IgD-negative memory B cell (primary cell): Measurements from ENCODE around the gene SSH2. TPM values are rescaled to one million over a fixed set of nuclear protein-coding genes. Genes with fewer than 3 reads are reported as not detected.
"Not testable (repeated sequence)": the region's sequence is repeated elsewhere in the genome, so short reads cannot be mapped to it uniquely, and the experiment has no call there.

Experiments used
- H3K27ac Mint-ChIP-seq, 3 donors: one replicate each; pipeline ENCODE4 v1.8.0; 2020 to 2022; ENCODE audit warnings: mild to moderate bottlenecking in 3 of 3, mixed read lengths in 3 of 3, moderate library complexity in 1 of 3
- H3K27me3 Mint-ChIP-seq: one replicate; pipeline ENCODE4 v1.8.0; 2021; ENCODE audit warnings: mixed read lengths
- H3K36me3 Mint-ChIP-seq: one replicate; pipeline ENCODE4 v1.8.0; 2020; ENCODE audit warnings: mild to moderate bottlenecking, mixed read lengths
- H3K4me1 Mint-ChIP-seq, 3 donors: one replicate each; pipeline ENCODE4 v1.8.0; 2020 to 2022; ENCODE audit warnings: mixed read lengths in 3 of 3, mild to moderate bottlenecking in 1 of 3
- H3K4me3 Mint-ChIP-seq, 4 donors: one replicate each; pipeline ENCODE4 v1.8.0; 2020 to 2022; ENCODE audit warnings: mild to moderate bottlenecking in 4 of 4, mixed read lengths in 4 of 4, moderate library complexity in 3 of 4
- H3K9me3 Mint-ChIP-seq, 3 donors: one replicate each; pipeline ENCODE4 v1.8.0; 2020 to 2021; ENCODE audit warnings: mixed read lengths in 3 of 3, mild to moderate bottlenecking in 1 of 3
- polyA plus RNA-seq: library from polyadenylated mRNA; unstranded; fragments of 300-500 nt; fragmentation: Illumina TruSeq; gene quantifications from one replicate; pipeline ENCODE4 v1.2.3, GENCODE V29; 2021

The SSH2 gene
- polyA plus RNA-seq, 1 donor from 2014 or later: 51.6 TPM

DNA sequence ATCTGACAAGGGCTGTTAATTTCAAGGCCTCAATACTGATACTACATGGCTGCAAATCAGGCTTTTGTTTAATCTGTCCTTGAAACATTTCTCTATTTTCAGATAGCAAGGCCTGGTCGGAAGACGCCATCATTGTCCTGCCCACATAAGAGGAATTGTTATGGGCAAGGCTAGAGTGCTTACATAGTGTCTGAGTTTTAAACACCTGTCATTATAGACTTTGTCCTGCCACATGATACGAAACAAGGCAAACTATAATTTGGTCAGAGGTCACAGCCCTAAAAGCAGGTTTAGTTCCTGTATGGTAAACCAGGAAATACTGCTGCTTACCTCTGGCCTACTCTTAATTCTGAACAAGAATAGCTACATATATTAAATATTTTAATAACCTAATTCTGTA lies 104.4 kb downstream of the SSH2 start:
- Mint-ChIP-seq H3K4me3 (no peak overlapping the region), H3K27me3 (no peaks in the 10 kb centered on the region), H3K27ac (no peak overlapping the region), H3K36me3 (no peaks in the 10 kb centered on the region), H3K4me1 (peaks cover 2 to 7% (median 4%) of the 10 kb centered on the region in 3 donors), H3K9me3 (no peaks in the 10 kb centered on the region)

DNA sequence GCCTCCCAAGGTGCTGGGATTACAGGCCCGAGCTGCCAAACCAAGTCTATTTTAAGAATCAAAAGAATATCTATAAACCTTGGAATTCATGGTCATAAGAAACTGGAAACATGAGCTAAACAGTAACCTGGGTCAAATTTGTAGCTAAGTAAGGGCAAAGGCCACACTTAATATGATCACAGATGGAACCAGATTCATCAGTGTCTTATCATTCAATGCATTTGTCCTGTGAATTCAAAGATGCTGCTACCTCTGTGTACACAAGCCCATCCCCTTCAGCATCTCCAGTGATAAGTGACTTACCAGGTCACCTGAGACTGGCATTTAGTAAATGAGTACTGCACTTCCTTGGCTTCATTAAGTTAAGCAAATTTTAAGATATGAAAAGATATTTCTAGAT lies 108.1 kb downstream of the SSH2 start:
- no peaks in the 10 kb centered on the region for H3K27me3 Mint-ChIP-seq
- H3K27ac Mint-ChIP-seq: no peak overlapping the region
- no peaks in the 10 kb centered on the region for H3K9me3 Mint-ChIP-seq
- no peak overlapping the region for H3K4me3 Mint-ChIP-seq
- peaks cover 2% of the 10 kb centered on the region for H3K36me3 Mint-ChIP-seq
- H3K4me1 Mint-ChIP-seq: peaks cover 0 to 10% (median 3%) of the 10 kb centered on the region in 3 donors

DNA sequence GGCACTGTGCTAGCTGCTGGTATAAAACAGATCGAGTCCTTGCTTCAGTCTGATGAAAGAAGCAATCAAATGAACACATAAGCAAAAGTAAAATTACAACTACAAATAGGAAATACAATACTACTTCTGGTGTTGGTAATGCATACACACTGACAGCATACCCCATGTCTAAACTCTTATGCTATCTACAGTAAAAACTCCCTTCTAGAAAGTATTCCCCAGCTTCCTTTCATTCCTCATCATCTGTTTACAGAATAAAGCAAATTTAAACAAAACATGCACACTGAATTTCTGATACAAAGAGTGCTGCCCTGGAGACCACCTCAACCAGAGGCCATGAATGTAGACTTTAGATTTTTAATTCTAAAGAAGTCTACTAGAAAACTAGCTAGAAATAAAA lies 109.6 kb downstream of the SSH2 start:
- Mint-ChIP-seq H3K4me3 (no peak overlapping the region), H3K4me1 (peaks cover 0 to 13% (median 3%) of the 10 kb centered on the region in 3 donors), H3K27me3 (no peaks in the 10 kb centered on the region), H3K9me3 (no peaks in the 10 kb centered on the region), H3K36me3 (peaks cover 2% of the 10 kb centered on the region), H3K27ac (no peak overlapping the region)

DNA sequence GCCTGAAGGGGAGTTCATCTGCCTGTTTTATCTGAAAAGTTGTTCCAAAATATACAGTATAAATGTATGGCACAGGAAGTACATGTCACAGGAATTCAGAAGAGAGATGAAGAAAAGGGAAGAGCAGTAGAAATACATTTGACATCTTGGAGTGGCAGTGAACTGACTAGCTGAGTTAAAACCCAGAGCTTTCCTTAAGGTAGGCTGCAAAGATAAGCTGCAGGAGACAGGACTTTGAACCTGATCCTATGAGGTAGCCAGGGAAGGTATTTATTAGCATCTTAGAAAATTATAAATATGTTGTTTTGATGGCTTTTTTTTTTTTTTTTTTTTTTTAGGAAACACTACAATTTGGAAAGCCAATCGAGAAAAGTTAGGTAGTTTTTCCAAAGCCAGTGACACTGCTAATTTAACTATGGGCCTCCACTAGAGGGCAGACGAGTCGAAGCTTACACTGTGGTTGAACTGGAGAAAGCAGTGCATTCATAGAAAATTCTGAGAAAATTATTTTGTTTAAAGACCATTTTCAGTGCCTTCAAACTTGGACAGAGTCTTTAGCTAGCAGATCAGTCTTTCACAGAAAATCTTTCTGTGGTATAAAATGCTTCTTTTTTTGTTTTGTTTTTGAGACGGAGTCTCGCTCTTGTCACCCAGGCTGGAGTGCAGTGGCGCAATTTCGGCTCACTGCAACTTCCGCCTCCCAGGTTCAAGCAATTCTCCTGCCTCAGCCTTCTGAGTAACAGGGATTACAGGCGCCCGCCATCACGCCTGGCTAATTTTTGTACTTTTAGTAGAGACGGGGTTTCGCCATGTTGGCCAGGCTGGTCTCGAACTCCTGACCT lies 122.3 kb downstream of the SSH2 start:
- H3K27me3 Mint-ChIP-seq: no peaks in the 10 kb centered on the region
- H3K36me3 Mint-ChIP-seq: no peaks in the 10 kb centered on the region
- H3K27ac Mint-ChIP-seq: peak overlapping the region in 1 of 3 donors; percentile 18

DNA sequence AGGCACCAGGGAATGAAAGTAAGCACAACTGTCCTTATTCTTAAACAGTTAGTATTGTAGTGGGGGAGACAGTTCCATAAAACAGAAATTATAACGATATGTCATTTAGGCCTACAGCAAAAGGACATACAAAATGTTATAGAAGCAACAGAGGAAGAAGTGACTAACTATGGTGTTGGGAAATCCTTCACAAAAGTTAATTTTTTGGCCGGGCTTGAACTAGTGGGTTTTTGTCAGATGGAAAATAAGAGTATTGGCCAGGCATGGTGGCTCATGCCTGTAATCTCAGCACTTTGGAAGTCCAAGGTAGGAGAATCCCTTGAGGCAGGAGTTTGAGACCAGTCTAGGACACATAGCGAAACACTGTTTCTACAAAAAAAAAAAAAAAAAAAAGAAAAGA lies 127.8 kb downstream of the SSH2 start:
- no peaks in the 10 kb centered on the region for H3K27me3 Mint-ChIP-seq
- H3K4me3 Mint-ChIP-seq: no peak overlapping the region
- H3K27ac Mint-ChIP-seq: no peak overlapping the region
- H3K4me1 Mint-ChIP-seq: peaks cover 0 to 5% (median under 1%) of the 10 kb centered on the region in 3 donors
- no peaks in the 10 kb centered on the region for H3K36me3 Mint-ChIP-seq
- H3K9me3 Mint-ChIP-seq: no peaks in the 10 kb centered on the region

More for the DNA sequence above, 122.3 kb downstream of the SSH2 start:
- Mint-ChIP-seq H3K9me3 (no peaks in the 10 kb centered on the region), H3K4me1 (peaks cover 15 to 28% (median 24%) of the 10 kb centered on the region in 3 donors), H3K4me3 (peak overlapping the region; percentile 19 to 84 (median 60))

DNA sequence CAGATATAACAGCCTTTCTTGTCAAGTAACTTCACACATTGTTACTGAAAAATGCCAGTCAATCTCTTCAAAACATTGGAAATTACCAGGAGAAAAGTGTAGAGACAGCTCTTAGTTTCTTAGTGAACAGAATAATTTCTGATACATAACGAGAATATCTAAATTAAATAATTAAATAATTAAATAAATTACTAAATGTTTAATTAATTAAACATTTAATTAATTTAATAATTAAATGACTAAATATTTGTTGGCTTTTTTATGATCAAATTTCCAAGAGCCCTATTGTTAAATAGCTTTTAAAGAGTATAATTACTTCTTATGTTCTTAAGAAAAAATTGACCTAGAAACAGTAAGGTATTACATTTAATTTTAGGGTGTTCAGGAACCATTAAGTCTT lies 129.6 kb downstream of the SSH2 start:
- no peak overlapping the region for H3K27ac Mint-ChIP-seq
- no peak overlapping the region for H3K4me3 Mint-ChIP-seq
- no peaks in the 10 kb centered on the region for H3K9me3 Mint-ChIP-seq
- H3K4me1 Mint-ChIP-seq: peaks cover 0 to 5% (median 0%) of the 10 kb centered on the region in 3 donors
- H3K27me3 Mint-ChIP-seq: no peaks in the 10 kb centered on the region
- H3K36me3 Mint-ChIP-seq: no peaks in the 10 kb centered on the region

DNA sequence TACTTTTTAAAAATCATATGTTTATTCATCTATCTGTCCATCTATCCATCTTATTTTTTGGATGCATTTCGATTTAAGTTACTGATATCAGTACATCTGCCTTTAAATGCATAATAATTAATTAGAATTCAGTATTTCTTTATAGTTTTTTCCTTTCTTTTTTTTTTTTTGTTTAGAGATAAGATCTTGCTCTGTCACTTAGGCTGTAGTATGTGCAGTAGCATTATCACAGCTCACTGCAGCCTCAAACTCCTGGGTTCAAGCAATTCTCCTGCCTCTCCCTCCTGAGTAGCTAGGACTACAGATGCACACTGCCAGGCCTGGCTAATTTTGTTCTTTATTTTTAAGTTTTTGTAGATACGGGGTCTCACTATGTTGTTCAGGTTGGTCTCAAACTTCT lies 133.4 kb downstream of the SSH2 start:
- H3K9me3 Mint-ChIP-seq: no peaks in the 10 kb centered on the region
- H3K4me3 Mint-ChIP-seq: no peak overlapping the region
- no peak overlapping the region for H3K27ac Mint-ChIP-seq
- H3K36me3 Mint-ChIP-seq: no peaks in the 10 kb centered on the region
- H3K27me3 Mint-ChIP-seq: no peaks in the 10 kb centered on the region
- H3K4me1 Mint-ChIP-seq: peaks cover 0 to 5% (median 5%) of the 10 kb centered on the region in 3 donors

DNA sequence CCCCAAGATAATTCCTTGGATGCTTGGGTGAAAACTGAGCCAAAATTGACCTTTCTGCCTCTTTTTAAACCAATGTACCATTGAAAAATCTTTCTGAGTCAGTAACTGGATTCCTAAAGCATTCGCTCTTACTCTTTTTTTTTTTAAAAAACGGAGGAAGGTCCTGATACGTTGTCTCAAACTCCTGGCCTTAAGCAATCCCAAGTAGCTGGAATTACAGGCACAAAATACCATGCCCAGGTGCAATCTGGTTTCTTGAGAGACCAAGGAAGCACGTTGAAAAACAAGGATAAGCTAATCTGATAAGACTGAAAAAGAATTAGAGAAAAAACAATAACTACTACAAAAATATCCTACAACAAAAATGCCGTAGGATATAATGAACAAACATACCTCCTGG lies 136.5 kb downstream of the SSH2 start:
- H3K4me1 Mint-ChIP-seq: peaks cover 0 to 10% (median 4%) of the 10 kb centered on the region in 3 donors
- peaks cover 10% of the 10 kb centered on the region for H3K36me3 Mint-ChIP-seq
- H3K4me3 Mint-ChIP-seq: no peak overlapping the region
- H3K27ac Mint-ChIP-seq: no peak overlapping the region
- H3K9me3 Mint-ChIP-seq: no peaks in the 10 kb centered on the region
- H3K27me3 Mint-ChIP-seq: no peaks in the 10 kb centered on the region

DNA sequence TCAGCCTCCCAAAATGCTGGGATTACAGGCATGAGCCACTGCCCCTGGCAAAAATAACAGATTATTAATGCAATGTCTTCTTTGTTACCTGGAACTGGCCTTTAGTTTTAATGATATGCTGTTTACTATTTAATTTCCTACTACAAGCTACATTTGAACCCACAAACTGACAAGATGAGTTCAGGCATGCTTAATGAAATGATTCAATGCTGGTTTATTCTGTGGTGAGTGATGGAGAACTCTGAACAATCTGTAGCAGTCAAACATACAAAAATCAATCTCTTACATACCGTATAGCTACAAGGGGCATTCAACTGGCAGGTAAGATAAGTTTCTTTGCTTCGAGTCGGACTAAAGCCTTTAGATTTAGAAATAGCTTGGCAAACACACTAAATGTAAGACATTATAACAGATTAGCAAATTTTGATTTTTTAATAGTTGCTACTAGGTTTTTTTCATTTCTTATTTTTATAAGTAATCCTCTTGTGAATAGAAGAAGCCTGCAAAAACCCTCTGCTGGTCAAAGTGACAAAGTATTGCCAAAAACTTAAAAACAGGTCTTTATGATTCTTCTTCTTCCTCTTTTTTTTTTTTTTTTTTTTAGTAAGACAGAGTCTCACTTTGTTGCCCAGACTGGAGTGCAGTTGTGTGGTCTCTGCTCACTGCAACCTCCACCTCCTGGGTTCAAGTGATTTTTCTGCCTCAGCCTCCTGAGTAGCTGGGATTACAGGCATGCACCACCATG lies 138.5 kb downstream of the SSH2 start:
- peaks cover 0 to 10% (median 4%) of the 10 kb centered on the region in 3 donors for H3K4me1 Mint-ChIP-seq
- H3K36me3 Mint-ChIP-seq: peaks cover 15% of the 10 kb centered on the region
- H3K27ac Mint-ChIP-seq: no peak overlapping the region
- H3K4me3 Mint-ChIP-seq: no peak overlapping the region
- no peaks in the 10 kb centered on the region for H3K27me3 Mint-ChIP-seq
- H3K9me3 Mint-ChIP-seq: no peaks in the 10 kb centered on the region

DNA sequence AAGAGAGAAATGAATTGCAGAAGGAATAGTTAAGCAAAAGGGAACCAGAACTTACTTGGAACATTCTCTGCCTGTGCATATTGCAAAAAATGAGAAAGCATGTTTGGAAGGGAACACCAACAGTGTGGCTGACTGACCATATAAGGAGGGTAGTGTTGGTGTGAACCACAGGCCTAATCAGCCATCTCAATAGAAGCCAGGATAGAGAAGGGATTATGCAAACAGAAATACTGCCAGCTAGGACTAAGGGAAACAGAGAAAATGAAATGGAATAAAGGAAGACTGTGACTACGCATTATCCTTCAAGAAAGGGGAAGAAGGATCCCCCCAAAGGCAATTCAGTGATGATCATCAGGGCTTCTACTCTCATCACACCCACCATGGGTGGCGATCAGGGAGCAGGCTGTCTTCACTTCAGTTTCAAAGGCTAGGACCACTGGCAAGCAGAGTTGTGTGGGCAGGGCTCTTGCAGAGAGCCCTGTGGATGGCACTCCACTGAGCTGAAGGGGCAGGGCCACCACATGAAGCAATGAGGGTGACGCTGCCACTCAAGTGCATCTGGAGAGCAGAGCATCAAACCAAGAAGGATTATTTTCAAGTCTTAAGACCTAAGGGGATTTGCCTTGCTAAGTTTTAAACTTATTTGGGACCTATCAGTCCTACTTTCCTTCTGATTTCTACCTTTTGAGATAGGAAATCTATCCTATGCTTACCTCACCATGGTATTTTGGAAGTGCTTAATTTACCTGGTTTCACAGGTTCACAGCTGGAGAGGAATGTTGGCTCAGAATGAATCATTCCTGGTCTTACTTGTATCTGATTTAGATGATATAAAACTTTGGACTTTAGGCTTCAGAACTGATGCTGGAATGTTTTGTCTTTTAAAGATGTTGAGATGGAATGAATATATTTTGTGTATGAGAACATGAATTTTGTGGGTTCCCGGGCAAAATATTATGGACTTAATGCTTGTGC lies 140.5 kb downstream of the SSH2 start:
- Mint-ChIP-seq H3K9me3 (no peaks in the 10 kb centered on the region), H3K4me3 (no peak overlapping the region), H3K36me3 (peaks cover 15% of the 10 kb centered on the region), H3K27ac (peak overlapping the region in 1 of 3 donors; percentile 35), H3K4me1 (peaks cover 0 to 5% (median 4%) of the 10 kb centered on the region in 3 donors), H3K27me3 (no peaks in the 10 kb centered on the region)

DNA sequence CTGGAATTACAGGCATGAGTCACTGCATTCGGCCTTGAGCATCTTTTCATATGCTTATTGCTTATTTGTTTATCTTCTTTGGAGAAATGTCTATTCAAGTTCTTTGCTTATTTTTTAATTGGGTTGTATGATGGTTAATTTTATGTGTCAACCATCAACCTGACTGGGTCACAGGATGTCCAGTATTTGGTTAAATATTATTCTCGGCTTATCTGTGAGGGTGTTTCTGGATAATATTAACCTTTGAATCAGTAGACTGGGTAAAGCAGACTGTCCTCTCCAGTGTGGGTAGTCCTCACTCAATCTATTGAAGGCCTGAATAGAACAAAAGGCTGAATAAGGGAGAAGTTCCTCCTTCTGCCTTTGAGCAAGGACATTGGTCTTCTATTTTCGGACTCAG lies 142.0 kb downstream of the SSH2 start:
- Mint-ChIP-seq H3K9me3 (no peaks in the 10 kb centered on the region), H3K4me3 (no peak overlapping the region), H3K27me3 (no peaks in the 10 kb centered on the region), H3K36me3 (peaks cover 15% of the 10 kb centered on the region), H3K4me1 (peaks cover 0 to 5% (median 4%) of the 10 kb centered on the region in 3 donors), H3K27ac (peak overlapping the region in 1 of 3 donors; percentile 39)

DNA sequence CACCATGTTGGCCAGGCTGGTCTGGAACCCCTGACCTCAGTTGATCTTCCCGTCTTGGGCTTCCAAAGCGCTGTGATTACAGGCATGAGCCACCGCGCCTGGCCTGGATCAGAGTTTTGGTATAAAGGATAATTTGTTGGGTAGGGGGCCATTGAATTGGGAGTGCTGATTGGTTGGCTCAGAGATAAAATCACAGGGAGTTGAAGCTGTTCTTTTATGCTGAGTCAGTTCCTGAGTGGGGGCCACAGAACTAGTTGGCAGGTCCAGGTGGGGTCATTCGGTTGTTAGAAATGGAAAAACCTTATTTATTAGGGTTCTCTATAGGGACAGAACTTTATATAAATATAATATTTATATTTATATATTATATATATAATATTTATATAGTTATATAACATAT lies 147.1 kb downstream of the SSH2 start:
- Mint-ChIP-seq H3K27me3 (no peaks in the 10 kb centered on the region), H3K4me1 (peaks cover 7 to 14% (median 10%) of the 10 kb centered on the region in 3 donors), H3K4me3 (no peak overlapping the region), H3K36me3 (peaks cover 2% of the 10 kb centered on the region), H3K27ac (peak overlapping the region in 1 of 3 donors; percentile 53), H3K9me3 (no peaks in the 10 kb centered on the region)

DNA sequence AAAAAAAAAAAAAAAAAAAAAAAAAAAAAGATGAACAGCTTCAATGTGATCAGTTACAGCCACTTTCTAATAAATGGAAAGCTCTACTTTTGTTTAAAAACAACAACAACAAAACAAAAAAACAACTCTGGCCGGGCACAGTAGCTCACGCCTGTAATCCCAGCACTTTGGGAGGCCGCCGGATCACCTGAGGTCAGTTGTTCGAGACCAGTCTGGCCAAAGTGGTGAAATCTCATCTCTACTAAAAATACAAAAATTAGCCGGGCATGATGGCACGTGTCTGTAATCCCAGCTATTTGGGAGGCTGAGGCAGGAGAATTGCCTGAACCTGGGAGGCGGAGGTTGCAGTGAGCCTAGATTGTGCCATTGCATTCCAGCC lies 150.2 kb downstream of the SSH2 start:
- not testable (repeated sequence) for H3K27me3 Mint-ChIP-seq, H3K36me3 Mint-ChIP-seq, H3K4me3 Mint-ChIP-seq, H3K9me3 Mint-ChIP-seq
- H3K27ac Mint-ChIP-seq: peak overlapping the region in 1 of 3 donors; percentile 63
- H3K4me1 Mint-ChIP-seq: peaks cover 7 to 14% (median 10%) of the 10 kb centered on the region in 3 donors

DNA sequence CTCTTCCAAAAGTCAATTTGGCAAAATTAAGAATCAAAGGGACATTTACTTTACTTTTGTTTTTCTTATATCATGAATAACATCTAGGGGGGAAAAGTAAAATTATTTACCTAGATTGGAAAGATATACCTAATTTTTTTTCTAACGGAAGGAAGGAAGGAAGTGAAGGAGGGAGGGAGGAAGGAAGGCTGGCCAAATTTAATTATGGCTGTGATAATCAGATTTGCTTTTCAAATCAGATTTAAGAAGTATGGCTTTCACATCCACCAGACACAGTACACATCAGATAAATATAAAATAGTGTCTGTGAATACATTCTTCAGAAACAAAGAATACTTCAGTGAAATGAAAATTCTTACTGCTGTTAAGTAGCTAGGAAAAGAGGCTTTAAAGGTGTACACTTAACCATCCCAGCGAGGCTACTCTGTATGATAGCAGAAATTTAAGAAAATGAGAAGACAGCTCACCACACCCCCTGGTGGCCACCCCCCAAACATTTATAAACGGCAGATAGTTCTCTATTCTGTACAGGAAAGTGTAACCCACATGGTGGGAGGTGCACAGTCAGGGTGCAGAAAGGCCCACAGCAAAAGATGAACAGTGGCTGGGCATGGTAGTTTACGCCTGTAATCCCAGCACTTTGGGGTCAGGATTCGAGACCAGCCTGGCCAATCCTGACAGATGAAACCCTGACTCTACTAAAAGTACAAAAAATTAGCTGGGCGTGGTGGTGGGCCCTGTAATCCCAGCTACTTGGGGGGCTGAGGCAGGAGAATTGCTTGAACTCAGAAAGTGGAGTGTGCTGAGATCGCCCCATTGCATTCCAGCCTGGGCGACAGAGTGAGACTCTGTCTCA lies 150.8 kb downstream of the SSH2 start:
- Mint-ChIP-seq H3K27me3 (no peaks in the 10 kb centered on the region), H3K9me3 (no peaks in the 10 kb centered on the region), H3K27ac (peak overlapping the region; percentile 5 to 78 (median 50)), H3K4me1 (peaks cover 7 to 15% (median 12%) of the 10 kb centered on the region in 3 donors), H3K4me3 (peak overlapping the region in 2 of 4 donors; percentile 20 to 47), H3K36me3 (peaks cover 4% of the 10 kb centered on the region)
